MCF 10A (cell line): ENCODE results near the gene PDGFB. TPM values are rescaled to one million over a fixed set of nuclear protein-coding genes. Genes with fewer than 3 reads are reported as not detected.

ENCODE experiments used
- BruUV-seq: library from RNA; stranded (reverse); fragments of 400-500 nt; replicated peaks from 2 replicates; lab custom pipeline; 2021; lab: Mats Ljungman, UMichigan
- CTCF ChIA-PET: fragments of 300-600 bp; sonication (Branson Sonifier 250); formaldehyde crosslinking; extraction: SDS; loops from one replicate; lab custom pipeline; 2021; ENCODE audit warnings: antibody characterized with exemption, inconsistent platforms; lab: Yijun Ruan, JAX
- POLR2A ChIA-PET: fragments of 300-600, 350-650 bp; sonication (Branson Sonifier 250); formaldehyde crosslinking; extraction: SDS; loops from one replicate; lab custom pipeline; 2020; ENCODE audit warnings: antibody characterized with exemption, inconsistent platforms; lab: Yijun Ruan, JAX
- DNase-seq: peaks from one replicate; pipeline ENCODE4 v3.0.0-alpha.2; 2018; ENCODE audit not compliant: unreplicated experiment
- H3K27ac Mint-ChIP-seq: one replicate; pipeline ENCODE4 v1.8.0; 2022; ENCODE audit warnings: mild to moderate bottlenecking, low read depth, mixed read lengths; ENCODE audit not compliant: unreplicated experiment
- H3K27me3 Mint-ChIP-seq: one replicate; pipeline ENCODE4 v1.8.0; 2022; ENCODE audit warnings: mixed read lengths; ENCODE audit not compliant: insufficient read depth, unreplicated experiment
- H3K36me3 Mint-ChIP-seq: one replicate; pipeline ENCODE4 v1.8.0; 2022; ENCODE audit warnings: mild to moderate bottlenecking, moderate library complexity, mixed read lengths; ENCODE audit not compliant: insufficient read depth, unreplicated experiment
- H3K4me1 Mint-ChIP-seq: one replicate; pipeline ENCODE4 v1.8.0; 2022; ENCODE audit warnings: mixed read lengths; ENCODE audit not compliant: insufficient read depth, unreplicated experiment
- H3K4me3 Mint-ChIP-seq: one replicate; pipeline ENCODE4 v1.8.0; 2022; ENCODE audit warnings: mild to moderate bottlenecking, moderate library complexity, mixed read lengths; ENCODE audit not compliant: unreplicated experiment
- H3K9me3 Mint-ChIP-seq: one replicate; pipeline ENCODE4 v1.8.0; 2022; ENCODE audit warnings: mixed read lengths; ENCODE audit not compliant: unreplicated experiment
- intact Hi-C: fragments of 100-400 bp; cut with micrococcal nuclease; formaldehyde crosslinking; loops from 2 replicates; pipeline ENCODE4 v1.14.1; 2022
- total RNA-seq: library from RNA; stranded (reverse); gene quantifications from 2 replicates; pipeline ENCODE4 v1.2.3, GENCODE V29; 2022
- TF ChIP-seq, protein P1 (sequence below): fragments of 200-600 bp; IDR thresholded peaks from one replicate; pipeline ENCODE4 v1.8.0; 2022; ENCODE audit warnings: antibody characterized with exemption, mild to moderate bottlenecking; ENCODE audit not compliant: unreplicated experiment

PDGFB gene
- total RNA-seq, 1 experiment from 2014 or later = 0.37 TPM

DNA sequence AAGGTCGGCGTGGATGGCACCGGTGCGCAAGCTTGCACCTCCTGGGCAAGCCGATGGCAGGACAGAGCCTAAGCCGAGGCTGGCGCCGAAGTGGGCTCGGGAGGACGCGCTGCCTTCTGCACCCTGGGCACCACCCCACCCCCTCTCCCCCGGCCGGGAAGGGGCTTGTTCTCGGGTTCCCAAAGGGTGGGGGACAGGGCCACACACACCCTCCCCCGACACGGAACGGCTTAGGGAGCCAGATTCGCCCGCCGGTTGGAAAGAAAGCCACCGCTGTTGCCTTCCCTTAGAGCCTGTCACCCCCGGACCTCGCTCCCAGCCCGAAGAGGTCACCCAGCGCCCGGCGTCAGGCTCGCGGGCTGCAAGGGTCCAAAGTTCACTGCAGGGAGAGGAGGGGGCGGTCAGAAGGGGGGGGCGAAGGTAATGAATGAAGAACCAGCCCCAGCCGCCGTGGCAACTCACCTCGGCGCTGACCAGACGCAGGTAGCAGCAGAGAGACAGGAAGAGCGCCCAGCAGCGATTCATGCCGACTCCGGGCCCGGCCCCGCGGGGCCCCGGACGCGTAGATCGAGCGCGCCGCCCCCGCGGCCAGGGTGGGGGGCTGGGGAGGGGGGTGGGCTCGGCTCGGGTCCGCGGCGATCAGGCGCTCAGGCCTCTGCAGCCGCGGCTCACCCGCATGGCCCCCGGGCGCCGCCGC lies 1.2 kb downstream of the PDGFB start:
- TF ChIP-seq, protein P1, sequence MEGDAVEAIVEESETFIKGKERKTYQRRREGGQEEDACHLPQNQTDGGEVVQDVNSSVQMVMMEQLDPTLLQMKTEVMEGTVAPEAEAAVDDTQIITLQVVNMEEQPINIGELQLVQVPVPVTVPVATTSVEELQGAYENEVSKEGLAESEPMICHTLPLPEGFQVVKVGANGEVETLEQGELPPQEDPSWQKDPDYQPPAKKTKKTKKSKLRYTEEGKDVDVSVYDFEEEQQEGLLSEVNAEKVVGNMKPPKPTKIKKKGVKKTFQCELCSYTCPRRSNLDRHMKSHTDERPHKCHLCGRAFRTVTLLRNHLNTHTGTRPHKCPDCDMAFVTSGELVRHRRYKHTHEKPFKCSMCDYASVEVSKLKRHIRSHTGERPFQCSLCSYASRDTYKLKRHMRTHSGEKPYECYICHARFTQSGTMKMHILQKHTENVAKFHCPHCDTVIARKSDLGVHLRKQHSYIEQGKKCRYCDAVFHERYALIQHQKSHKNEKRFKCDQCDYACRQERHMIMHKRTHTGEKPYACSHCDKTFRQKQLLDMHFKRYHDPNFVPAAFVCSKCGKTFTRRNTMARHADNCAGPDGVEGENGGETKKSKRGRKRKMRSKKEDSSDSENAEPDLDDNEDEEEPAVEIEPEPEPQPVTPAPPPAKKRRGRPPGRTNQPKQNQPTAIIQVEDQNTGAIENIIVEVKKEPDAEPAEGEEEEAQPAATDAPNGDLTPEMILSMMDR = no peak
- intact Hi-C loops = no loop called here
- CTCF ChIA-PET = interaction anchor here (0.6 to 1.3 kb wide), 3 partner anchors 73 to 110 kb away, joined by 3 to 6 read pairs (median 4); no protein-coding TSS in a partner anchor
- Mint-ChIP-seq H3K4me1 (peaks cover 37% of the 10 kb centered on the region), H3K27ac (no peak overlapping the region), H3K9me3 (no peaks in the 10 kb centered on the region), H3K36me3 (no peaks in the 10 kb centered on the region), H3K27me3 (peaks cover 41% of the 10 kb centered on the region), H3K4me3 (peak overlapping the region; percentile 71)
- DNase-seq = no peak
- no TSS peak for BruUV-seq
- POLR2A ChIA-PET = interaction anchor here (0.5 to 1.7 kb wide), 4 partner anchors 10 to 1503 kb away, joined by 3 to 8 read pairs (median 4); no protein-coding TSS in a partner anchor

DNA sequence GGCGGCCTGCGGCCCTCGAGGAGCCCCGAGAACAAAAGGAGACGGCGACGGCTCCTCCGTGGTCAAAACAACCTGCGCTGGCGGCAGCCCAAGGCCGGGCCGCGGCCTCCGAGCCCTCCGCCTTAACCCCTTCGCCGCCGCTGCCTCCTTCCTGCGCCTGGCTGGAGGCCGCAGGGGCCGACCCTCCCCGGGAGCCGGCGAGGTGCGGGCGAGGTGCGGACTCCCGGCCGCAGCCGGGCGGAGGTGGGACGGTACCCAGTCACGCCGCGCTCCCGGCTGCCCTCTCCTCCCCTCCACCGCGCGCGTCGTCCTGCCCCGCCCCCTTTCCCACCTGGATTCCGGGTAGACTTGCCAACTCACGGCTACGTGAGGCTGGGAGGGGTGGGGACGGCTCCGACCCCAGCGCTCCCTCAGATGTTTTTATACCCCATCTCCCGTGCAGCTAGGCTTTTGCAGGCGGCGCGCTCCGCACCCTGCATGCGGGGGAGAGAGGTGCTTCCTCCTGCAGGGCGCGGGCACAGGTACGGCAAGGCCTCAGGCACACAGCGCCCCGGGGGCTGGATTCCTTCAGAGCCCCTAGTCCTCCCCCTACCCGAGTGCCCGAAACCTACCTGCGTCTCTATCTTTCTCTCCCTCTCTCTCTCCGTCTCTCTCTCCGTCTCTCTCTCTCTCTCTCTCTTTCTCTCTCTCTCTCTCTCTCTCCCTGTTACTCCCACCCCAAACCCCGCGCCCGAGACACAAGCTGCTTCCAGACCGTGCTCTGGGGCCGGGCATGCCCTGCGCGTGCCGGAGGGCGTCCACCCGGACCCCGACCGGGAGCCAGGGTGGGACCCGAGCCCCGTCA lies 2.0 kb downstream of the PDGFB start:
- Mint-ChIP-seq H3K27me3 (peaks cover 41% of the 10 kb centered on the region), H3K9me3 (no peaks in the 10 kb centered on the region), H3K4me3 (peak overlapping the region; percentile 71), H3K36me3 (no peaks in the 10 kb centered on the region), H3K4me1 (peaks cover 37% of the 10 kb centered on the region), H3K27ac (no peak overlapping the region)
- intact Hi-C loops = no loop called here
- TF ChIP-seq, protein P1 = no peak
- CTCF ChIA-PET = interaction anchor here (0.6 to 1.3 kb wide), 3 partner anchors 72 to 110 kb away, joined by 3 to 6 read pairs (median 4); no protein-coding TSS in a partner anchor
- POLR2A ChIA-PET = interaction anchor here (0.6 to 0.7 kb wide), 2 partner anchors 58 to 950 kb away, joined by 3 to 4 read pairs; no protein-coding TSS in a partner anchor
- no TSS peak for BruUV-seq
- no peak for DNase-seq

DNA sequence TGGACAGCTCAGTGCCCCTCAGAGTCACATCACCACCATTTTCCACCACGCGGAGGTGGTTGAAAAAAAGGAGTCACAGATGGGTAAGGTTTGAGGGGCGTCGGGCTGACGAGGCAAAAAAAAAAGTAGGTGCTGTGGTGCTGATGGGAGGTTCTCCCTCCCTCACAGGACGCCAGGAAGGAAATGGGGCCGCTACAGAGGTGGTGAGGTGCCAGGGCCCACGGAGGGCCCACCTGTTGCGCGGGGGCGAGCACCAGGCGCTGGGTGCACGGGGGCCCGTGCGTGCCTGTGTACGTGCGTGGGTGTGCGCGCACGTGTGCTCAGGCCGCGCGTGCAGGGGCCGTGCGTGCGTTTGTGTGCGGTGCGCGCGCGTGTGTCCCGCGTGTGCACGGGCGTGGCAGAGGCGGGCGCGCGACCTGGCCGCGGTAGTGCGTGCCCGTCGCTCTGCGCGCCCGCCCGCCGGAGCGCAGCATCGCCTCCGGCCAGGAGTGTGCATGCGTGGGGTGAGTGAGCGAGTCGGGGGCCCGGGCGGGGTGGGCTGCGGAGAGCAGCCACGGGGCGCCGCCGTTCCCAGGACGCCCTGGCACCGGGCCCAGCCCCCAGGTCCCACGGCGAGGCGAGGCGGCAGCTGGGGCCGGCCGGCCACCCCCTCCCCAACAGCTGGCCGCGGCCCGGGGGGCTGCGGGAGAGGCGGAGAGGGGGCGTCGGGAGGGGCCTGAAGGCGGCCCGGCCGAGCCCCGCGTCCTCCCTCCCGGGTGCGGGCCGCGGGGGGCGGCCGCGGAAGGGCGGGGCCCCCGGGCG lies 2.8 kb downstream of the PDGFB start:
- intact Hi-C loops = no loop called here

More for the DNA sequence above, 2.8 kb downstream of the PDGFB start:
- Mint-ChIP-seq H3K27ac (no peak overlapping the region), H3K27me3 (peaks cover 41% of the 10 kb centered on the region), H3K4me3 (peak overlapping the region; percentile 45), H3K9me3 (no peaks in the 10 kb centered on the region), H3K4me1 (peaks cover 37% of the 10 kb centered on the region), H3K36me3 (no peaks in the 10 kb centered on the region)
- ChIA-PET CTCF (interaction anchor here (0.7 to 1.3 kb wide), 3 partner anchors 69 to 125 kb away, joined by 3 to 6 read pairs (median 5); no protein-coding TSS in a partner anchor), POLR2A (interaction anchor here (0.7 to 3.2 kb wide), 3 partner anchors 12 to 77 kb away, joined by 3 to 36 read pairs (median 7); partner anchors contain the start of gene RPL3)
- DNase-seq = no peak
- TF ChIP-seq, protein P1 = no peak
- BruUV-seq = no TSS peak
